Measurements from ENCODE around the gene FAM181B. TPM values are rescaled to one million over a fixed set of nuclear protein-coding genes. Genes with fewer than 3 reads are reported as not detected.

The FAM181B gene, protein sequence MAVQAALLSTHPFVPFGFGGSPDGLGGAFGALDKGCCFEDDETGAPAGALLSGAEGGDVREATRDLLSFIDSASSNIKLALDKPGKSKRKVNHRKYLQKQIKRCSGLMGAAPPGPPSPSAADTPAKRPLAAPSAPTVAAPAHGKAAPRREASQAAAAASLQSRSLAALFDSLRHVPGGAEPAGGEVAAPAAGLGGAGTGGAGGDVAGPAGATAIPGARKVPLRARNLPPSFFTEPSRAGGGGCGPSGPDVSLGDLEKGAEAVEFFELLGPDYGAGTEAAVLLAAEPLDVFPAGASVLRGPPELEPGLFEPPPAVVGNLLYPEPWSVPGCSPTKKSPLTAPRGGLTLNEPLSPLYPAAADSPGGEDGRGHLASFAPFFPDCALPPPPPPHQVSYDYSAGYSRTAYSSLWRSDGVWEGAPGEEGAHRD
- total RNA-seq (under 1 TPM; 0.06 to 0.14 (median 0.08) TPM), polyA plus RNA-seq (under 1 TPM; 0.03 to 0.04 (median 0.03) TPM)
- long read RNA-seq, donor 1 = 0 reads
- long read RNA-seq, donor 2, partial matches to known transcripts = 0 of 1 reads
- long read RNA-seq, donor 2, other reads (novel, unspliced or antisense) = 0 of 1 reads

DNA sequence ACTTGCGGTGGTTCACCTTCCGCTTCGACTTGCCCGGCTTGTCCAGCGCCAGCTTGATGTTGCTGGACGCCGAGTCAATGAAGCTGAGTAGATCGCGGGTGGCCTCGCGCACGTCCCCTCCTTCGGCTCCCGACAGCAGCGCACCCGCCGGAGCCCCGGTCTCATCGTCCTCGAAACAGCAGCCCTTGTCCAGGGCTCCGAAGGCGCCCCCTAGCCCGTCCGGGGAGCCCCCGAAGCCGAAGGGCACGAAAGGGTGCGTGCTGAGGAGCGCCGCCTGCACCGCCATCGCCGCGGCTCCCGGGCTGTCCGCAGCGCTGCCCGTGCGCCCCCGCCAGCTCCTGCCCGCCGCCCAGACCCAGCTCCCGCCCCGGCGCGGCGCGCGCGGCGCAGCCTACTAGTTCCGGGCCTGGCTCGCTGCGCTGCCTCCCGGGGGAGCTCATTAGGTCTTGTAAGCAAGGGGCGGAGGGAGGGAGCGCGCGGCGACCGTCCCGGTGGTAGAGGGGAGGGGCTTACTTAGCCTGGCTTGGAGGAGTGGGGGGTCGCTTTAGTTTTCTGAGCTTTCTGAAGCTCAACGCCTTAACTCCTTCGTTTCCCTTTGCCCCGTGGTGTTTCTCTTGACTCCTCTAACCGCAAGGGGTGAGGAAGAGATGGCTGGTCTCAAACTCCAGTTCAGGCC lies at the start of gene FAM181B:
TSS of gene FAM181B (minus strand) at position 421 of the 676 bp plus-strand sequence. CDS start at position 286, 135 bp downstream.
- H3K27me3 ChIP-seq (ENCODE audit: insufficient read depth in 3 of 3, low read length in 2 of 3) = peaks cover 0 to 44% (median 11%) of the 10 kb centered on the region in 3 donors
- peak; percentile 51 to 71 for DNase-seq

GRCh38 chr11:82782825-82783374 lies 49.2 kb upstream of the FAM181B start:
- intact Hi-C loops (cut with DNase I) = no loop called here

More for the DNA sequence above, at the start of gene FAM181B:
- no peak within 1 kb of the TSS for H3K27ac ChIP-seq
- TF ChIP-seq, protein P1, sequence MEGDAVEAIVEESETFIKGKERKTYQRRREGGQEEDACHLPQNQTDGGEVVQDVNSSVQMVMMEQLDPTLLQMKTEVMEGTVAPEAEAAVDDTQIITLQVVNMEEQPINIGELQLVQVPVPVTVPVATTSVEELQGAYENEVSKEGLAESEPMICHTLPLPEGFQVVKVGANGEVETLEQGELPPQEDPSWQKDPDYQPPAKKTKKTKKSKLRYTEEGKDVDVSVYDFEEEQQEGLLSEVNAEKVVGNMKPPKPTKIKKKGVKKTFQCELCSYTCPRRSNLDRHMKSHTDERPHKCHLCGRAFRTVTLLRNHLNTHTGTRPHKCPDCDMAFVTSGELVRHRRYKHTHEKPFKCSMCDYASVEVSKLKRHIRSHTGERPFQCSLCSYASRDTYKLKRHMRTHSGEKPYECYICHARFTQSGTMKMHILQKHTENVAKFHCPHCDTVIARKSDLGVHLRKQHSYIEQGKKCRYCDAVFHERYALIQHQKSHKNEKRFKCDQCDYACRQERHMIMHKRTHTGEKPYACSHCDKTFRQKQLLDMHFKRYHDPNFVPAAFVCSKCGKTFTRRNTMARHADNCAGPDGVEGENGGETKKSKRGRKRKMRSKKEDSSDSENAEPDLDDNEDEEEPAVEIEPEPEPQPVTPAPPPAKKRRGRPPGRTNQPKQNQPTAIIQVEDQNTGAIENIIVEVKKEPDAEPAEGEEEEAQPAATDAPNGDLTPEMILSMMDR (IDR thresholded peaks at IDR 0.05) = no peak
- H3K4me1 ChIP-seq = no peaks in the 10 kb centered on the region
- intact Hi-C loops (cut with DNase I) = no loop called here
- peak in 3 of 4 donors; percentile 46 to 72 (median 65) for ATAC-seq
- no peaks in the 10 kb centered on the region for H3K36me3 ChIP-seq (ENCODE audit: insufficient read depth in 1 of 2, low read depth in 1 of 2)
- WGBS, 3 donors = 0 to 2% (median 1%) methylated on average over 48 to 67 of the region's 67 CpGs
- no peaks in the 10 kb centered on the region for H3K9me3 ChIP-seq
- H3K4me3 ChIP-seq = peak within 1 kb of the TSS; percentile 56

DNA sequence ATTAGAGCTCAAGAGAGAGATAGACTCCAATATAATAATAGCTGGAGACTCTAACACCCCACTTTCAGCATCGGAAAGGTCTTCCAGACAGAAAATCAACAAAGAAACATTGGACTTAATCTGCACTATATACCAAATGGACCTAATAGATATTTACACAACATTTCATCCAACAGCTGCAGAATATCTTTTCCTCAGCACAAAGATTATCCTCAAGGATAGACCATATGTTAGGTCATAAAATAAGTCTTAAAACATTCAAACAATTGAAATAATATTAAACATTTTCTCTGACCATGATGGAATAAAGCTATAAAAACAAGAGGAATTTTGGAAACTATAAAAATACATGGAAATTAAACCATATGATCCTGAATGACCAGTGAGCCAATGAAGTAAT lies 45.1 kb upstream of the FAM181B start:
- no peak for ATAC-seq

More at GRCh38 chr11:82782825-82783374, 49.2 kb upstream of the FAM181B start:
- H3K4me3 ChIP-seq = no peak overlapping the region
- no peaks in the 10 kb centered on the region for H3K4me1 ChIP-seq
- no peak overlapping the region for H3K27ac ChIP-seq
- H3K36me3 ChIP-seq (ENCODE audit: insufficient read depth in 1 of 2, low read depth in 1 of 2) = no peaks in the 10 kb centered on the region
- H3K27me3 ChIP-seq (ENCODE audit: insufficient read depth in 3 of 3, low read length in 2 of 3) = no peaks in the 10 kb centered on the region
- TF ChIP-seq, protein P1 (IDR thresholded peaks at IDR 0.05) = no peak
- 87 to 98% (median 94%) methylated on average over 1 of the region's 1 CpG for WGBS, 3 donors
- no peaks in the 10 kb centered on the region for H3K9me3 ChIP-seq
- DNase-seq = no peak
- no peak for ATAC-seq

DNA sequence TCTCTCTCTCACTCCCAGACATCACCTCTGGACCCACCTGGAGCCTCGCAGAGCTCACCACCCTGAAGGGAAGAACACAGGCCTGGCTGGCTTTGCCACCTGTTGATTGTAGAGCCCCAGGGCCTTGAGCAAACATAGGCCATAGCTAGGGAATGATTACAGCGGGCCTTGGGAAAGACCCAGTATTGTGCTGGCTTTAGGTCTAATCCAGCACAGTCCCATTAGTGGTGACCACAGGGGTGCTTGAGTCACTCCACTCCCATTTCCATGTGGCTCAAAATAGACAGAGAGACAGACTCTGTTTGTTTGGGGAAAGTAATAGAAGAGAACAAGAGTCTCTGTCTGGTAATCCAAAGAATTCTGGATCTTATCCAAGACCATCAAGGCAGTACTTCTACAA lies 42.7 kb upstream of the FAM181B start:
- intact Hi-C loops (cut with DNase I) = no loop called here
- ATAC-seq = no peak

More for the DNA sequence above, 45.1 kb upstream of the FAM181B start:
- no peaks in the 10 kb centered on the region for H3K36me3 ChIP-seq (ENCODE audit: insufficient read depth in 1 of 2, low read depth in 1 of 2)
- WGBS, 3 donors = 75 to 96% (median 77%) methylated on average over 1 of the region's 1 CpG
- H3K4me3 ChIP-seq = no peak overlapping the region
- H3K27ac ChIP-seq = no peak overlapping the region
- H3K4me1 ChIP-seq = no peaks in the 10 kb centered on the region
- peaks cover 6% of the 10 kb centered on the region for H3K9me3 ChIP-seq
- no peak for DNase-seq
- no peaks in the 10 kb centered on the region for H3K27me3 ChIP-seq (ENCODE audit: insufficient read depth in 3 of 3, low read length in 2 of 3)
- TF ChIP-seq, protein P1 (IDR thresholded peaks at IDR 0.05) = no peak
- intact Hi-C loops (cut with DNase I) = no loop called here

More for the DNA sequence above, 42.7 kb upstream of the FAM181B start:
- peaks cover 6% of the 10 kb centered on the region for H3K9me3 ChIP-seq
- no peak overlapping the region for H3K4me3 ChIP-seq
- no peak overlapping the region for H3K27ac ChIP-seq
- H3K36me3 ChIP-seq (ENCODE audit: insufficient read depth in 1 of 2, low read depth in 1 of 2) = no peaks in the 10 kb centered on the region
- 93 to 94% (median 93%) methylated on average over 2 of the region's 2 CpGs for WGBS, 3 donors
- no peaks in the 10 kb centered on the region for H3K27me3 ChIP-seq (ENCODE audit: insufficient read depth in 3 of 3, low read length in 2 of 3)
- TF ChIP-seq, protein P1 (IDR thresholded peaks at IDR 0.05) = no peak
- H3K4me1 ChIP-seq = no peaks in the 10 kb centered on the region
- DNase-seq = no peak

All from psoas muscle (tissue), 8 donors.